Measurements from ENCODE around the gene FSCN2. TPM values are rescaled to one million over a fixed set of nuclear protein-coding genes. Genes with fewer than 3 reads are reported as not detected.
A peak's percentile ranks its signal among the peaks of the same experiment; 100 is the strongest.

The FSCN2 gene
- total RNA-seq, 1 experiment from 2014 or later, result 0.31 TPM

DNA sequence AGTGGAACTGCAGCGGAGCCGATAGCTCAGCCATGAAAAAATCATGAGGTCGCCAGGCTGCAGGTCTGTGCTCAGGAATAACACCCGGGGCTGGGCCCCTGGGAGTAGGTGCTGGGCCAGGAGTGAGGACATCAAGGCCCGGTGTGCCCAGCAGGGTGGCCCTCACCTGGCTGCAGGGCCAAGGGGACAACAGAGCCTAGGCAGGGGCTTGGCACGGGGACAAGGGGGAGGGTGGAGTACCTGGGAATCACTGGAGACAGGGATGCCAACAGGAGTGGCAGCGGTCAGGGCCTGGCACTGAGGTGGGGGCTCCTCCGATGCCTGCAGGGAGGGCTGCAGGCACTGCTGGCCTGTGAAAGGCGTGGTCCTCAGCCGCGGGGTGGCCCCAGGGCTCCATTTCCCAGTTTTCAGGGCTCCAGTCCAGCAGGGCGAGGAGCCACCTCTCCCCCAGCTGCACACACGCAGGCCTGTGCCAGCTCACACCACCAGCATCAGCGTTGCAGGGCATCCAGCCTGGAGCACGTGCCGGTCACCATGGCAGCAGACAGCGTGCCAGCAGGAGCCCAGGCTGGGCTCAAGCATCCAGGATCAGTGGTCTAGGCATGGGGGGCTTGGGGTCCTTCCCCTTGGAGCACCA is 4.7 kb upstream of the FSCN2 start:
- TF ChIP-seq SMAD3 (CRISPR knock-in tag; IDR thresholded peaks at IDR 0.05; ENCODE audit: borderline replicate concordance), result no peak
- no peak for TF ChIP-seq ZNF138 (CRISPR knock-in tag; conservative IDR thresholded peaks at IDR 0.05)
- TF ChIP-seq ATF3 (CRISPR knock-in tag; conservative IDR thresholded peaks at IDR 0.05), result no peak
- no peak for TF ChIP-seq CREB1 (CRISPR knock-in tag; IDR thresholded peaks at IDR 0.05)
- peak; percentile 54; the same call in 1 of the 2 replicates for TF ChIP-seq FOXP1 (CRISPR knock-in tag; IDR thresholded peaks at IDR 0.05; ENCODE audit: borderline replicate concordance)
- TF ChIP-seq IRF1 (CRISPR knock-in tag; IDR thresholded peaks at IDR 0.05), result no peak
- TF ChIP-seq, protein P1, sequence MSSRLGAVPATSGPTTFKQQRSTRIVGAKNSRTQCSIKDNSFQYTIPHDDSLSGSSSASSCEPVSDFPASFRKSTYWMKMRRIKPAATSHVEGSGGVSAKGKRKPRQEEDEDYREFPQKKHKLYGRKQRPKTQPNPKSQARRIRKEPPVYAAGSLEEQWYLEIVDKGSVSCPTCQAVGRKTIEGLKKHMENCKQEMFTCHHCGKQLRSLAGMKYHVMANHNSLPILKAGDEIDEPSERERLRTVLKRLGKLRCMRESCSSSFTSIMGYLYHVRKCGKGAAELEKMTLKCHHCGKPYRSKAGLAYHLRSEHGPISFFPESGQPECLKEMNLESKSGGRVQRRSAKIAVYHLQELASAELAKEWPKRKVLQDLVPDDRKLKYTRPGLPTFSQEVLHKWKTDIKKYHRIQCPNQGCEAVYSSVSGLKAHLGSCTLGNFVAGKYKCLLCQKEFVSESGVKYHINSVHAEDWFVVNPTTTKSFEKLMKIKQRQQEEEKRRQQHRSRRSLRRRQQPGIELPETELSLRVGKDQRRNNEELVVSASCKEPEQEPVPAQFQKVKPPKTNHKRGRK (CRISPR knock-in tag; IDR thresholded peaks at IDR 0.05; ENCODE audit: borderline replicate concordance), result no peak
- TF ChIP-seq PRRX2 (CRISPR knock-in tag; IDR thresholded peaks at IDR 0.05), result no peak
- TF ChIP-seq, protein P2, sequence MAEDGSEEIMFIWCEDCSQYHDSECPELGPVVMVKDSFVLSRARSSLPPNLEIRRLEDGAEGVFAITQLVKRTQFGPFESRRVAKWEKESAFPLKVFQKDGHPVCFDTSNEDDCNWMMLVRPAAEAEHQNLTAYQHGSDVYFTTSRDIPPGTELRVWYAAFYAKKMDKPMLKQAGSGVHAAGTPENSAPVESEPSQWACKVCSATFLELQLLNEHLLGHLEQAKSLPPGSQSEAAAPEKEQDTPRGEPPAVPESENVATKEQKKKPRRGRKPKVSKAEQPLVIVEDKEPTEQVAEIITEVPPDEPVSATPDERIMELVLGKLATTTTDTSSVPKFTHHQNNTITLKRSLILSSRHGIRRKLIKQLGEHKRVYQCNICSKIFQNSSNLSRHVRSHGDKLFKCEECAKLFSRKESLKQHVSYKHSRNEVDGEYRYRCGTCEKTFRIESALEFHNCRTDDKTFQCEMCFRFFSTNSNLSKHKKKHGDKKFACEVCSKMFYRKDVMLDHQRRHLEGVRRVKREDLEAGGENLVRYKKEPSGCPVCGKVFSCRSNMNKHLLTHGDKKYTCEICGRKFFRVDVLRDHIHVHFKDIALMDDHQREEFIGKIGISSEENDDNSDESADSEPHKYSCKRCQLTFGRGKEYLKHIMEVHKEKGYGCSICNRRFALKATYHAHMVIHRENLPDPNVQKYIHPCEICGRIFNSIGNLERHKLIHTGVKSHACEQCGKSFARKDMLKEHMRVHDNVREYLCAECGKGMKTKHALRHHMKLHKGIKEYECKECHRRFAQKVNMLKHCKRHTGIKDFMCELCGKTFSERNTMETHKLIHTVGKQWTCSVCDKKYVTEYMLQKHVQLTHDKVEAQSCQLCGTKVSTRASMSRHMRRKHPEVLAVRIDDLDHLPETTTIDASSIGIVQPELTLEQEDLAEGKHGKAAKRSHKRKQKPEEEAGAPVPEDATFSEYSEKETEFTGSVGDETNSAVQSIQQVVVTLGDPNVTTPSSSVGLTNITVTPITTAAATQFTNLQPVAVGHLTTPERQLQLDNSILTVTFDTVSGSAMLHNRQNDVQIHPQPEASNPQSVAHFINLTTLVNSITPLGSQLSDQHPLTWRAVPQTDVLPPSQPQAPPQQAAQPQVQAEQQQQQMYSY (CRISPR knock-in tag; IDR thresholded peaks at IDR 0.05), result no peak
- TF ChIP-seq, protein P3, sequence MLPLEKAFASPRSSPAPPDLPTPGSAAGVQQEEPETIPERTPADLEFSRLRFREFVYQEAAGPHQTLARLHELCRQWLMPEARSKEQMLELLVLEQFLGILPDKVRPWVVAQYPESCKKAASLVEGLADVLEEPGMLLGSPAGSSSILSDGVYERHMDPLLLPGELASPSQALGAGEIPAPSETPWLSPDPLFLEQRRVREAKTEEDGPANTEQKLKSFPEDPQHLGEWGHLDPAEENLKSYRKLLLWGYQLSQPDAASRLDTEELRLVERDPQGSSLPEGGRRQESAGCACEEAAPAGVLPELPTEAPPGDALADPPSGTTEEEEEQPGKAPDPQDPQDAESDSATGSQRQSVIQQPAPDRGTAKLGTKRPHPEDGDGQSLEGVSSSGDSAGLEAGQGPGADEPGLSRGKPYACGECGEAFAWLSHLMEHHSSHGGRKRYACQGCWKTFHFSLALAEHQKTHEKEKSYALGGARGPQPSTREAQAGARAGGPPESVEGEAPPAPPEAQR (CRISPR knock-in tag; IDR thresholded peaks at IDR 0.05), result no peak
- no peak for TF ChIP-seq ZNF416 (CRISPR knock-in tag; IDR thresholded peaks at IDR 0.05)
- TF ChIP-seq, protein P4, sequence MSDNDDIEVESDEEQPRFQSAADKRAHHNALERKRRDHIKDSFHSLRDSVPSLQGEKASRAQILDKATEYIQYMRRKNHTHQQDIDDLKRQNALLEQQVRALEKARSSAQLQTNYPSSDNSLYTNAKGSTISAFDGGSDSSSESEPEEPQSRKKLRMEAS (CRISPR knock-in tag; IDR thresholded peaks at IDR 0.05), result no peak
- no peak for TF ChIP-seq E2F5 (CRISPR knock-in tag; IDR thresholded peaks at IDR 0.05)
- no peak for TF ChIP-seq MYBL2 (CRISPR knock-in tag; IDR thresholded peaks at IDR 0.05)
- no peak for TF ChIP-seq CTCF (IDR thresholded peaks at IDR 0.05)
- TF ChIP-seq ATF6 (CRISPR knock-in tag; IDR thresholded peaks at IDR 0.05), result no peak
- 0 out of 2 replicates have a peak, but pooled peaks have one; percentile 33 for TF ChIP-seq CBFB (CRISPR knock-in tag; IDR thresholded peaks at IDR 0.05; ENCODE audit: low read depth)
- TF ChIP-seq EMX1 (CRISPR knock-in tag; IDR thresholded peaks at IDR 0.05), result no peak
- peaks cover 43% of the 10 kb centered on the region for H3K27me3 Mint-ChIP-seq (ENCODE audit: low read depth)
- ATAC-seq (no peak), DNase-seq (ENCODE audit: low spot score) (no peak)
- H3K9me3 Mint-ChIP-seq, result no peaks in the 10 kb centered on the region
- H3K4me1 Mint-ChIP-seq, result peaks cover 10% of the 10 kb centered on the region
- CTCF ChIA-PET, result interaction anchor here (0.6 to 2.5 kb wide), 37 partner anchors 10 to 284 kb away, joined by 3 to 31 read pairs (median 5); partner anchors contain the start of genes ACTG1, BAHCC1, FAAP100 and NDUFAF8
- no peak overlapping the region for H3K4me3 Mint-ChIP-seq
- H3K36me3 Mint-ChIP-seq, result no peaks in the 10 kb centered on the region
- POLR2A ChIA-PET, result interaction anchor here (0.6 to 1.6 kb wide), 6 partner anchors 10 to 128 kb away, joined by 3 to 7 read pairs (median 4); partner anchors contain the start of genes ACTG1 and BAHCC1
- H3K27ac Mint-ChIP-seq, result no peak overlapping the region
